HG02610 (cell line): Measurements from ENCODE around the gene SETD5.

ENCODE experiments used
- ATAC-seq: cut with Tn5 transposase; IDR thresholded peaks from one replicate; pipeline ENCODE4 v1.9.1; 2021; ENCODE audit warnings: mild to moderate bottlenecking, moderate library complexity; ENCODE audit not compliant: unreplicated experiment

SETD5 gene

DNA sequence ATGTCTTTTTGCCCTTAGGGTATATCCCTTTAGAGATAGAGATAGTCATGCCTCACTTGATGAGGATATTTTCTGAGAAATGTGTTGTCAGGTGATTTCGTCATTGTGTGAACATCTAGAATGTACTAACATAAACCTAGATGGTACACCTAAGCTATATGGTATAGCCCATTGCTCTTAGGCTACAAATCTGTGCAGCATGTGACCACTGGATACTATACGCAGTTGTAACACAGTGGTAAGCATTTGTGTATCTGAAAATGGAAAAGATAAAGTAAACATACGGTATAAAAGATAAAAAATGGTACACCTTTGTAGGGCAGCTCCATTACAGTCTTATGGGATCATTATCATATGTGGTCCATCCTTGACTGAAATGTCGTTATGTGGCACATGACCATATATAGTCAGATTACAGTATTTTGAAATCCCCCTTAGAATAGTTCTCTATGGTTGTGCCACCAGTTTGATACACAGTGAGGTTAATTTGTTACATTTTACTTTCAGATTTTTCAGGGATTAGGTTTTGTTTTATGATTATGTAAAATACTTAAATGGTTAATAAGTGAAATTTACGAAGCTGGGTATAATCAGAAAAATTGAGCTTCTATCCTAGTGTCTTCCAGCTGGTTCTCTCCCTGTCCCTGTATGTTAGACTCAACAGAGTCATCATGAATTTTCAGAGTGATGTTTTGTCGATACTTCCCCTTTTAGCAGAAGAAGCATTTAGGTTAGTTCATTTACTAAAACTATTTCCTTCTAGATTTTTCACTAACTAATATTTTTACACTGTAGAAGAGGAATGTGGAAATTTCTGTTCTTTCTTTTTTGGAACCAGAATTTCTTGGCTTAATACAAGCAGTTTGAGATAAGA is 12.8 kb downstream of the SETD5 start:
- ATAC-seq: no peak

- no peak for ATAC-seq
These were observed 13.9 kb downstream of the SETD5 start for GRCh38 chr3:9411302-9411701.

DNA sequence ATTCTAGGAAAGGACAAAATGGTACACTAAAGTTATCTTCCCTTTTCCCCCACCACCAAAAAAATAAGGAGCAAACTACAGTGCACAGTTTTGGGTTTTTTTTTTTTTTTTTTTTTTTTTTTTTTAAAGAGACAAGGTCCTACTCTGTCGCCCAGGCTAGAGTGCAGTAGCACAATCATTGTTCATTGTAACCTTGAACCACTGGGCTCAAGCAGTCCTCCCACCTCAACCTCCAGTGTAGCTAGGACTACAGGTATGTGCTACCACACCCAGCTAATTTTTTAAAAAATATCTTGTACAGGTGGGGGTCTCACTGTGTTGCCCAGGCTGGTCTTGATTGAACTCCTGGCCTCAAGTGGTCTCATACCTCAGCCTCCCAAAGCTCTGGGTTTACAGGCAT is 14.9 kb downstream of the SETD5 start:
- no peak for ATAC-seq

DNA sequence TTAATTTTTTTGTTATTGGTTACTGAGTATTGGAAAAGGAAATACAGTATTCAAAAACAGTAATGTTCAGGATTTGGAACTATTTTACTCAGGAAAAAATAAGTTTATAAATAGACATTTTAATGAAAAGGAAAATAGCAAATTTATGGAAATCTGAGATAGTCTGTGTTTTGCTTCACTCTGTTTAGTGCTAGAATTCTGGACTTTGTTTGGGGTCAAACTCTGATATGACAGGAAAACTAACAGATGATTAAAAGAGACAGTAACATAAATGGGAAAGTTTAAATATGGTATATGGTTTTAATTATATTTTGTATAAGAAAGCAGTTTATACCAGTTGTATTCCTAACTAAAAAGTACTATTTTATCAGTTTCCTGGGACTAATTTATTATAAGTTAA is 17.4 kb downstream of the SETD5 start:
- ATAC-seq: no peak

GRCh38 chr3:9415485-9416138 is 18.2 kb downstream of the SETD5 start:
- ATAC-seq: no peak

- no peak for ATAC-seq
These were observed 18.8 kb downstream of the SETD5 start for GRCh38 chr3:9416139-9416780.

- ATAC-seq: no peak
These were observed 23.6 kb downstream of the SETD5 start for GRCh38 chr3:9420850-9421549.

DNA sequence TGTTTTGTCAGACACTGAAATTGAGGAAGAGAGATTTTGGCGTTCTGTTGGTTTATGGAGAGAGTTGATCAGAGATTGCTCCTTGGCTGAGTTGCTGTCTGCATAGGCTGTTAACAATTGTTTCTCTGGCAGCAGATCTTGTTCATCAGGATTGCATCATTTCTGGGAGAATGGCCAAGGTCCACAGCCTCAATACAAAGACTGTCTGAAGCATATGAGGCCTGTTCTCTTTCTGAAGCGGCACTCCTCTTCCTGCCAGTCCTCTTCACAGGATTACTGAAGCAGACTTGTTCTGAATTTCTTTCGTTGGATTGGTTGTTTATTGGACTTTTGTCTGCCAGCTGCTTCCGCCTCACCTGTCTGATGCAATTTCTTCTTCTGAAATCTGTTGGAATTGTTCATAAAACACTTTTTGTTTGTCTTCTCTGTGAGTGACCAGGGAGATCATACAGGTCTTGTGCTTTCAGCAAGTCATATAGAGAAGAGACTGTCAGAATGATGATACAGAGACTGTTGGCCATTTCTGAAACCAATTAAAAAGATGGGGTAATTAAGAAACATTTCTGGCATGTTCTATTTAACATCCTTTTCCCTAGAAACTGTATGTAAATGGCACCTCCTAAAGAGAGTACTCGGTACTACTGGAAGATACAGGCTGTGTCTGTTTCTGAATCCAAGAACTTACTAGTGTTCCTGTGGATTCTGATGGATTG is 25.5 kb downstream of the SETD5 start:
- peak; percentile 47 for ATAC-seq

DNA sequence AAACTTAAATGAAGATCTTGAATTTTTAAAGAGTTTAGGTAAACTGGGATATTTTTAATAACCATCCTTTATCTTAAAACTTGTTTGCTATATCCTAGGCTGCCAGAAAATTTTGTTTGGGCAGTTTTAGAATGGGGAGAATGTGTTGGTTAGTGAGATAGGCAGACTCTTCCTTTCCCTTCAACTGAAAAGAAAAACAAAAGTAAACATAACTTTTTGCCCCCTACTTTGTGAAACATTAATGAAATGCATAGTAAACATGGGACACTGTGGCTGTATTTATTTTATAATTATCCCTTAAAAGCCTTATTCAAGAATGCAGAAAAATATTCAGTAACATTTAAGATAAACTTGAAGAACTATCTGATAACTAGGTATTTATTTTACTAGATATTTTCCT is 31.0 kb downstream of the SETD5 start:
- ATAC-seq: no peak

- ATAC-seq: no peak
These were observed 33.3 kb downstream of the SETD5 start for GRCh38 chr3:9430733-9431132.

- ATAC-seq: no peak
These were observed 36.5 kb downstream of the SETD5 start for GRCh38 chr3:9433627-9434521.

GRCh38 chr3:9435316-9435715 is 37.9 kb downstream of the SETD5 start:
- no peak for ATAC-seq

GRCh38 chr3:9439331-9439730 is 41.9 kb downstream of the SETD5 start:
- no peak for ATAC-seq

GRCh38 chr3:9441501-9442221 is 44.2 kb downstream of the SETD5 start:
- no peak for ATAC-seq

DNA sequence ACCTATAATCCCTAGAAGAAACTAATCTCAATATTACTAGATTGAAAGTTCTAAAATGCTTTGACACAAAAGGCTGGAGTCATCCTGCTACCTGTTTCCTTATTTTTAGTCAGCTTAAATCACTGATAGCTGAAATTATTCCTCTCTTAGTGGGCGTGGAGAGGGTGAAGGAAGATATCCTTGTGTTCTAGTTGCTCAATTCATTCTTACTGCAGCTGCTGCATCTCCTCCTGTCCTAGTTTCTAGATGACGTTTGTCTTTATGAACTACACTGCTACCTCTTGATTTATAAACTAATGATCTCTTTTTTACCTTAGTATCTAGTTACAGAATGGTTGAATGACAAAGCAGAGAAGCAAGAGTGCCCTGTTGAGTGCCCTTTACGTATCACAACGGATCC is 50.7 kb downstream of the SETD5 start:
- ATAC-seq: no peak

- no peak for ATAC-seq
These were observed 51.2 kb downstream of the SETD5 start for GRCh38 chr3:9448643-9449042.

GRCh38 chr3:9450126-9450525 is 52.7 kb downstream of the SETD5 start:
- no peak for ATAC-seq

GRCh38 chr3:9450991-9451390 is 53.6 kb downstream of the SETD5 start:
- ATAC-seq: no peak

DNA sequence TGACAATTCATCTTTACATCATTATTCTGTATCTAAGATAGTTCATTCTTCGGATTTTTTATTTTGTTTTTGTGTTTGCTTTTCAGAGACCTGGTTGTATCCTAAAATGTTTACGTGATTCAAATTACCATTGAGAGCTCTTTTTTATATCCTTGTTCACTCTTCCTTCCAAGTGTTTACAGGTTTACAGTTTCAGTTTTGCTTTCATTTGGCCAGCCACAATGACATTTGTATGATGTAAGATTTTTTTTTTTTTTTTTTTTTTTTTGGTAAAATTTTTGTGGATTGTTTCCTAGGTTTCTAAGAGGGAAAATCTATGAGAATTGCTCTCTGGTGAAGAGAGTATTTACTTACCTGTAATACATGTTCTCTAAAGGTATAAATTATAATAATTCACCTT is 55.0 kb downstream of the SETD5 start:
- ATAC-seq: no peak
